Measurements from ENCODE around the gene TGOLN2. TPM values are rescaled to one million over a fixed set of nuclear protein-coding genes. Genes with fewer than 3 reads are reported as not detected.
A peak's percentile ranks its signal among the peaks of the same experiment; 100 is the strongest.

Gene TGOLN2
- total and polyA plus RNA-seq, 2 of the 13 experiments (the other 11 are each of a cell fraction or from before 2014, with no cell fraction given) = 99.6 to 155 TPM

DNA sequence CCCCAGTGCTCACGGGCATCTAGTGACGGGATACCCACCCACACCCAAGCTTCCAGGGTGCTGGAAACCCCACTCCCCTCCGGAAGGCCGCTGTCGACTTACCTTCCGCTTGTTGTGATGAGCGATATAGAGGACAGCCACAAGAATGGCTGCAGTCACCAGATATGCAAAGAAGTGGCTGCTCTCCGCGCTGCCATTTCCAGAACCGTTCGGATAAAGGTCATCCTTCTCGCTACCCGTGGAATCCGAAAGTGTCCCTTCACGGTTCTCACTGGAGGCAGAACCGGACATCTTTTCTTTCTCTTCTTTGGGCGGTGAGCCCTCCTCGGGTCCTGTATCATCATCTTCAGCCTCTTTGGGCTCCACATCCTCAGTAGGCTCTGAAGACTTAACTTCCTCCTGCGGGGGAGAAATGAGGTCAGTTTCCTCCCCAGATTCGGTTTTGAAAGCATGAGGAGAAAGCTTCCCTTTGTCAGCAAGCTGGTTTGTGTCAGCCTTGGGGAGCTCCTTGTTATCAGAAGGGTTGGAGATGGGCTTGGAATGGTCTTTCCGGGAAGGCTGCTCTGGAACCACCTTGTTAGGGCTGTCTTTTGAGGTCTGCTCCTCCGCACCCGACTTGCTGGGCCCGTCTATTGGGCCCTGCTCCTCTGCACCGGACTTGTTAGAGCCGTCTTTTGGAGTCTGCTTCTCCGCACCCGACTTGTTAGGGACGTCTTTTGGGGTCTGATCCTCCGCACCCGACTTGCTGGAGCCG lies 1.2 kb downstream of the TGOLN2 start (continued):
- TF ChIP-seq EED (CRISPR knock-in tag; IDR thresholded peaks at IDR 0.05) (no peak), ZNF224 (CRISPR knock-in tag; IDR thresholded peaks at IDR 0.05) (no peak), ZNF468 (CRISPR knock-in tag; IDR thresholded peaks at IDR 0.05) (no peak), NFKBIZ (CRISPR knock-in tag; IDR thresholded peaks at IDR 0.05) (no peak), ZNF543 (CRISPR knock-in tag; IDR thresholded peaks at IDR 0.05) (no peak), ZFP62 (CRISPR knock-in tag; IDR thresholded peaks at IDR 0.05) (no peak), MED13 (CRISPR knock-in tag; IDR thresholded peaks at IDR 0.05) (peak; percentile 9; the same call in 1 of the 2 replicates), CBFB (CRISPR knock-in tag; IDR thresholded peaks at IDR 0.05) (no peak), ZNF253 (CRISPR knock-in tag; IDR thresholded peaks at IDR 0.05; ENCODE audit: borderline replicate concordance) (no peak), NFYB (CRISPR knock-in tag; IDR thresholded peaks at IDR 0.05) (no peak), ZFP82 (CRISPR knock-in tag; IDR thresholded peaks at IDR 0.05; ENCODE audit: borderline replicate concordance) (no peak), IKZF1 (IDR thresholded peaks at IDR 0.05) (no peak)
- TF ChIP-seq, protein P1, sequence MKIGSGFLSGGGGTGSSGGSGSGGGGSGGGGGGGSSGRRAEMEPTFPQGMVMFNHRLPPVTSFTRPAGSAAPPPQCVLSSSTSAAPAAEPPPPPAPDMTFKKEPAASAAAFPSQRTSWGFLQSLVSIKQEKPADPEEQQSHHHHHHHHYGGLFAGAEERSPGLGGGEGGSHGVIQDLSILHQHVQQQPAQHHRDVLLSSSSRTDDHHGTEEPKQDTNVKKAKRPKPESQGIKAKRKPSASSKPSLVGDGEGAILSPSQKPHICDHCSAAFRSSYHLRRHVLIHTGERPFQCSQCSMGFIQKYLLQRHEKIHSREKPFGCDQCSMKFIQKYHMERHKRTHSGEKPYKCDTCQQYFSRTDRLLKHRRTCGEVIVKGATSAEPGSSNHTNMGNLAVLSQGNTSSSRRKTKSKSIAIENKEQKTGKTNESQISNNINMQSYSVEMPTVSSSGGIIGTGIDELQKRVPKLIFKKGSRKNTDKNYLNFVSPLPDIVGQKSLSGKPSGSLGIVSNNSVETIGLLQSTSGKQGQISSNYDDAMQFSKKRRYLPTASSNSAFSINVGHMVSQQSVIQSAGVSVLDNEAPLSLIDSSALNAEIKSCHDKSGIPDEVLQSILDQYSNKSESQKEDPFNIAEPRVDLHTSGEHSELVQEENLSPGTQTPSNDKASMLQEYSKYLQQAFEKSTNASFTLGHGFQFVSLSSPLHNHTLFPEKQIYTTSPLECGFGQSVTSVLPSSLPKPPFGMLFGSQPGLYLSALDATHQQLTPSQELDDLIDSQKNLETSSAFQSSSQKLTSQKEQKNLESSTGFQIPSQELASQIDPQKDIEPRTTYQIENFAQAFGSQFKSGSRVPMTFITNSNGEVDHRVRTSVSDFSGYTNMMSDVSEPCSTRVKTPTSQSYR (CRISPR knock-in tag; IDR thresholded peaks at IDR 0.05; ENCODE audit: borderline replicate concordance) = no peak
- TF ChIP-seq, protein P2, sequence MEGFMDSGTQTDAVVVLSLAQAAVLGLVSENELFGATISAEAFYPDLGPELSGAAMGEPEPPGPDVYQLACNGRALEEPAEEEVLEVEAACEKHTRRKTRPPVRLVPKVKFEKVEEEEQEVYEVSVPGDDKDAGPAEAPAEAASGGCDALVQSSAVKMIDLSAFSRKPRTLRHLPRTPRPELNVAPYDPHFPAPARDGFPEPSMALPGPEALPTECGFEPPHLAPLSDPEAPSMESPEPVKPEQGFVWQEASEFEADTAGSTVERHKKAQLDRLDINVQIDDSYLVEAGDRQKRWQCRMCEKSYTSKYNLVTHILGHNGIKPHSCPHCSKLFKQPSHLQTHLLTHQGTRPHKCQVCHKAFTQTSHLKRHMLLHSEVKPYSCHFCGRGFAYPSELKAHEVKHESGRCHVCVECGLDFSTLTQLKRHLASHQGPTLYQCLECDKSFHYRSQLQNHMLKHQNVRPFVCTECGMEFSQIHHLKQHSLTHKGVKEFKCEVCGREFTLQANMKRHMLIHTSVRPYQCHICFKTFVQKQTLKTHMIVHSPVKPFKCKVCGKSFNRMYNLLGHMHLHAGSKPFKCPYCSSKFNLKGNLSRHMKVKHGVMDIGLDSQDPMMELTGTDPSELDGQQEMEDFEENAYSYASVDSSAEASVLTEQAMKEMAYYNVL (CRISPR knock-in tag; IDR thresholded peaks at IDR 0.05; ENCODE audit: borderline replicate concordance) = 0 out of 2 replicates have a peak, but pooled peaks have one; percentile 27
- TF ChIP-seq, protein P3, sequence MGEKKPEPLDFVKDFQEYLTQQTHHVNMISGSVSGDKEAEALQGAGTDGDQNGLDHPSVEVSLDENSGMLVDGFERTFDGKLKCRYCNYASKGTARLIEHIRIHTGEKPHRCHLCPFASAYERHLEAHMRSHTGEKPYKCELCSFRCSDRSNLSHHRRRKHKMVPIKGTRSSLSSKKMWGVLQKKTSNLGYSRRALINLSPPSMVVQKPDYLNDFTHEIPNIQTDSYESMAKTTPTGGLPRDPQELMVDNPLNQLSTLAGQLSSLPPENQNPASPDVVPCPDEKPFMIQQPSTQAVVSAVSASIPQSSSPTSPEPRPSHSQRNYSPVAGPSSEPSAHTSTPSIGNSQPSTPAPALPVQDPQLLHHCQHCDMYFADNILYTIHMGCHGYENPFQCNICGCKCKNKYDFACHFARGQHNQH (CRISPR knock-in tag; IDR thresholded peaks at IDR 0.05) = no peak; the same call in 1 of the 2 replicates
- TF ChIP-seq, protein P4, sequence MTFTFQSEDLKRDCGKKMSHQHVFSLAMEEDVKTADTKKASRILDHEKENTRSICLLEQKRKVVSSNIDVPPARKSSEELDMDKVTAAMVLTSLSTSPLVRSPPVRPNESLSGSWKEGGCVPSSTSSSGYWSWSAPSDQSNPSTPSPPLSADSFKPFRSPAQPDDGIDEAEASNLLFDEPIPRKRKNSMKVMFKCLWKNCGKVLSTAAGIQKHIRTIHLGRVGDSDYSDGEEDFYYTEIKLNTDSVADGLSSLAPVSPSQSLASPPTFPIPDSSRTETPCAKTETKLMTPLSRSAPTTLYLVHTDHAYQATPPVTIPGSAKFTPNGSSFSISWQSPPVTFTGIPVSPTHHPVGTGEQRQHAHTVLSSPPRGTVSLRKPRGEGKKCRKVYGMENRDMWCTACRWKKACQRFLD (CRISPR knock-in tag; IDR thresholded peaks at IDR 0.05; ENCODE audit: borderline replicate concordance) = peak; percentile 33; the same call in 1 of the 2 replicates
- TF ChIP-seq, protein P5, sequence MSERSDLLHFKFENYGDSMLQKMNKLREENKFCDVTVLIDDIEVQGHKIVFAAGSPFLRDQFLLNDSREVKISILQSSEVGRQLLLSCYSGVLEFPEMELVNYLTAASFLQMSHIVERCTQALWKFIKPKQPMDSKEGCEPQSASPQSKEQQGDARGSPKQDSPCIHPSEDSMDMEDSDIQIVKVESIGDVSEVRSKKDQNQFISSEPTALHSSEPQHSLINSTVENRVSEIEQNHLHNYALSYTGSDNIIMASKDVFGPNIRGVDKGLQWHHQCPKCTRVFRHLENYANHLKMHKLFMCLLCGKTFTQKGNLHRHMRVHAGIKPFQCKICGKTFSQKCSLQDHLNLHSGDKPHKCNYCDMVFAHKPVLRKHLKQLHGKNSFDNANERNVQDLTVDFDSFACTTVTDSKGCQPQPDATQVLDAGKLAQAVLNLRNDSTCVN (CRISPR knock-in tag; IDR thresholded peaks at IDR 0.05; ENCODE audit: borderline replicate concordance) = no peak
- TF ChIP-seq, protein P6, sequence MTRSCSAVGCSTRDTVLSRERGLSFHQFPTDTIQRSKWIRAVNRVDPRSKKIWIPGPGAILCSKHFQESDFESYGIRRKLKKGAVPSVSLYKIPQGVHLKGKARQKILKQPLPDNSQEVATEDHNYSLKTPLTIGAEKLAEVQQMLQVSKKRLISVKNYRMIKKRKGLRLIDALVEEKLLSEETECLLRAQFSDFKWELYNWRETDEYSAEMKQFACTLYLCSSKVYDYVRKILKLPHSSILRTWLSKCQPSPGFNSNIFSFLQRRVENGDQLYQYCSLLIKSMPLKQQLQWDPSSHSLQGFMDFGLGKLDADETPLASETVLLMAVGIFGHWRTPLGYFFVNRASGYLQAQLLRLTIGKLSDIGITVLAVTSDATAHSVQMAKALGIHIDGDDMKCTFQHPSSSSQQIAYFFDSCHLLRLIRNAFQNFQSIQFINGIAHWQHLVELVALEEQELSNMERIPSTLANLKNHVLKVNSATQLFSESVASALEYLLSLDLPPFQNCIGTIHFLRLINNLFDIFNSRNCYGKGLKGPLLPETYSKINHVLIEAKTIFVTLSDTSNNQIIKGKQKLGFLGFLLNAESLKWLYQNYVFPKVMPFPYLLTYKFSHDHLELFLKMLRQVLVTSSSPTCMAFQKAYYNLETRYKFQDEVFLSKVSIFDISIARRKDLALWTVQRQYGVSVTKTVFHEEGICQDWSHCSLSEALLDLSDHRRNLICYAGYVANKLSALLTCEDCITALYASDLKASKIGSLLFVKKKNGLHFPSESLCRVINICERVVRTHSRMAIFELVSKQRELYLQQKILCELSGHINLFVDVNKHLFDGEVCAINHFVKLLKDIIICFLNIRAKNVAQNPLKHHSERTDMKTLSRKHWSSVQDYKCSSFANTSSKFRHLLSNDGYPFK (CRISPR knock-in tag; IDR thresholded peaks at IDR 0.05; ENCODE audit: borderline replicate concordance) = no peak

Measured in HepG2 (cell line).